Tibial nerve (tissue), 4 donors: Measurements from ENCODE around the gene EN2.

Source experiments
- CTCF ChIP-seq, 5 experiments: fragments of 200-600 bp in 3 of 5; fragments of 450-650 bp in 2 of 5; sonication (generic) in 3 of 5; IDR thresholded peaks; one replicate each; pipeline ENCODE4 v1.5.1; 2016 to 2019; ENCODE audit warnings: antibody characterized with exemption in 5 of 5, mild to moderate bottlenecking in 3 of 5, moderate library complexity in 2 of 5
- EP300 ChIP-seq, 2 donors: sonication (generic); formaldehyde crosslinking; IDR thresholded peaks; one replicate each; pipeline ENCODE4 v1.6.1; 2017; ENCODE audit warnings: antibody characterized with exemption in 2 of 2, mild to moderate bottlenecking in 1 of 2
- POLR2A ChIP-seq, 2 donors: fragments of 450-650 bp; IDR thresholded peaks; one replicate each; pipeline ENCODE4 v1.6.1; 2017; ENCODE audit warnings: antibody characterized with exemption in 2 of 2, mild to moderate bottlenecking in 2 of 2, moderate library complexity in 2 of 2

DNA sequence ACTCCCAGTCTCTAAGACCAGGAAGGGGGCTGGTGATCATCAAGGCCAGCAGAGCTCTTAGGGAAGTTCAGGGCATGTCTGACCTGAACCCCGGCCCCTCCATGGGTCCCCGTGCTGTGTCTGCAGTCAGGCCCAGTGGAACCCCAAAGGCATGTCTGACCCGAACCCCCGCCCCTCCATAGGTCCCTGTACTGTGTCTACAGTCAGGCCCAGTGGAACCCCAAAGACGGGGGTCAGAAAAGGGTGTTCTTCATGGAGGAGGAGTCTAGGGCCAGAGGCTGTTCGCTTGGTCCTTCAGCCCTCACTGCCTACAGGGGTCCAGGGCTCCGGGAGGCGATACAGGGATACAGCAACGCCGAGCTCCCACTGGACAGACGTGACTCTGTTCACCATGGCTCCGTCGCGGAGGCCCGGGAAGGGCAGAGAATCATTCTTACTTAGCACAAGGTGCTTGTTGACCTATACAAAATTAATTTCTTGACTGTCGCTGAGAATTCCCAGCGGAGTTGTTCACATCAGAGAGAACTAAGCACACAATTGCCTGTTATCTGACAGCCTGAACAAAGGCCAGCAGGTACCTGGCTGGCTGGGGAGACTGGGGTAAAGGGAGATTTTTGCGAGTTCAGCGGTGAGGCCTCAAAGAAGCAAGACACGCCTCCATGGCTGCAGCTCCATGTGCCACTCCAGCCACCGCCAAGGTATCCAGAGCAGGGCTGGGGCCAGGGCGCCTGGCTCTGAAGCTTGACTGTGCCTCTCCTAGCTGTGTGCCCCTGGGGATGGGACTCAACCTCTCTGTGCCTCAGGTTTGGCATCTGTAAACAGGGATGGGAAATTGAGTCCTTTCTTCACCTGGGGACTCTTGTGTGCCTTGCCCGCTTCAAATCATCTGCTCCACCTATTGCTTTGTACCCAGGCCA lies 26.8 kb downstream of the EN2 start:
- no peak for TF ChIP-seq CTCF (IDR thresholded peaks at IDR 0.05)
- no peak for TF ChIP-seq POLR2A (IDR thresholded peaks at IDR 0.05)
- TF ChIP-seq EP300 (IDR thresholded peaks at IDR 0.05), result no peak
